Thymus (tissue), 11 donors: ENCODE results near the gene GVQW3. TPM values are rescaled to one million over a fixed set of nuclear protein-coding genes. Genes with fewer than 3 reads are reported as not detected.

Experiments used
- DNase-seq, 9 donors: peaks; one replicate each; pipeline ENCODE4 v3.0.0-alpha.2; 2013; ENCODE audit warnings: low spot score in 9 of 9, low read depth in 6 of 9, missing footprints in 1 of 9
- H3K27ac ChIP-seq, 2 donors: one replicate each; pipeline ENCODE4 v1.5.1; 2013; ENCODE audit warnings: control low read depth in 1 of 2, low read depth in 1 of 2, low read length in 1 of 2, mild to moderate bottlenecking in 1 of 2, moderate library complexity in 1 of 2
- H3K27me3 ChIP-seq, 2 donors: one replicate each; pipeline ENCODE4 v1.5.1; 2013; ENCODE audit warnings: low read length in 1 of 2; ENCODE audit not compliant: control insufficient read depth in 2 of 2, insufficient read depth in 1 of 2
- H3K36me3 ChIP-seq, 2 donors: one replicate each; pipeline ENCODE4 v1.5.1; 2013; ENCODE audit warnings: low read length in 1 of 2, mild to moderate bottlenecking in 1 of 2, moderate library complexity in 1 of 2; ENCODE audit not compliant: control insufficient read depth in 2 of 2, insufficient read depth in 2 of 2
- H3K4me1 ChIP-seq, 2 donors: one replicate each; pipeline ENCODE4 v1.5.1; 2013; ENCODE audit warnings: low read length in 2 of 2; ENCODE audit not compliant: control insufficient read depth in 2 of 2, insufficient read depth in 2 of 2
- H3K4me3 ChIP-seq, 2 donors: one replicate each; pipeline ENCODE4 v1.5.1; 2013; ENCODE audit warnings: low read length in 2 of 2, control low read depth in 1 of 2, mild to moderate bottlenecking in 1 of 2
- H3K9me3 ChIP-seq, 2 donors: one replicate each; pipeline ENCODE4 v1.5.1; 2013; ENCODE audit warnings: low read length in 1 of 2, mild to moderate bottlenecking in 1 of 2; ENCODE audit not compliant: control insufficient read depth in 2 of 2, insufficient read depth in 1 of 2
- WGBS: extraction: QIAGEN DNeasy Blood & Tissue Kit; methylation state at CpG from one replicate; pipeline ENCODE4 v1.1.7; 2013; 5-methylcytosine and 5-hydroxymethylcytosine counted together
- polyA plus RNA-seq: library from polyadenylated mRNA; stranded (reverse); fragments of 200-250 nt; gene quantifications from one replicate; pipeline ENCODE4 v1.2.3, GENCODE V29; 2013
- total RNA-seq: library from RNA; stranded (reverse); fragments of 120-200 nt; gene quantifications from one replicate; pipeline ENCODE4 v1.2.4, GENCODE V29; 2013
- donor health status: healthy.

The GVQW3 gene
- total and polyA plus RNA-seq, 2 donors = 1.4 to 2.9 TPM

- 69% methylated on average over 3 of the region's 3 CpGs for WGBS
- no peaks in the 10 kb centered on the region for H3K9me3 ChIP-seq
- no peak overlapping the region for H3K27ac ChIP-seq
- no peaks in the 10 kb centered on the region for H3K27me3 ChIP-seq
- peak in 2 of 9 donors; percentile 17 to 28 for DNase-seq
- H3K36me3 ChIP-seq = no peaks in the 10 kb centered on the region
- no peak overlapping the region for H3K4me3 ChIP-seq
- no peaks in the 10 kb centered on the region for H3K4me1 ChIP-seq
These were observed 38.8 kb downstream of the GVQW3 start for GRCh38 chr11:76419896-76420295.

GRCh38 chr11:76424379-76424778, 43.3 kb downstream of the GVQW3 start:
- H3K4me1 ChIP-seq = no peaks in the 10 kb centered on the region
- H3K9me3 ChIP-seq = no peaks in the 10 kb centered on the region
- no peak for DNase-seq
- H3K27ac ChIP-seq = no peak overlapping the region
- H3K27me3 ChIP-seq = no peaks in the 10 kb centered on the region
- 86% methylated on average over 3 of the region's 3 CpGs for WGBS
- no peak overlapping the region for H3K4me3 ChIP-seq
- H3K36me3 ChIP-seq = no peaks in the 10 kb centered on the region

- no peak for DNase-seq
- H3K27ac ChIP-seq = no peak overlapping the region
- no peaks in the 10 kb centered on the region for H3K9me3 ChIP-seq
- H3K36me3 ChIP-seq = no peaks in the 10 kb centered on the region
- H3K4me3 ChIP-seq = no peak overlapping the region
- WGBS = 99% methylated on average over 2 of the region's 2 CpGs
- H3K4me1 ChIP-seq = no peaks in the 10 kb centered on the region
- H3K27me3 ChIP-seq = no peaks in the 10 kb centered on the region
These were observed 43.8 kb downstream of the GVQW3 start for GRCh38 chr11:76424891-76425290.

GRCh38 chr11:76426660-76427059, 45.5 kb downstream of the GVQW3 start:
- H3K4me3 ChIP-seq = no peak overlapping the region
- no peaks in the 10 kb centered on the region for H3K27me3 ChIP-seq
- DNase-seq = no peak
- no peaks in the 10 kb centered on the region for H3K36me3 ChIP-seq
- H3K27ac ChIP-seq = no peak overlapping the region
- H3K4me1 ChIP-seq = no peaks in the 10 kb centered on the region
- H3K9me3 ChIP-seq = no peaks in the 10 kb centered on the region

- Histone ChIP-seq H3K27ac (no peak overlapping the region), H3K36me3 (no peaks in the 10 kb centered on the region), H3K4me1 (no peaks in the 10 kb centered on the region), H3K4me3 (no peak overlapping the region), H3K9me3 (no peaks in the 10 kb centered on the region), H3K27me3 (no peaks in the 10 kb centered on the region)
- WGBS = 91% methylated on average over 1 of the region's 1 CpG
- no peak for DNase-seq
These were observed 54.9 kb downstream of the GVQW3 start for GRCh38 chr11:76436020-76436419.

- no peak for DNase-seq
- WGBS = 50% methylated on average over 10 of the region's 10 CpGs
- H3K4me3 ChIP-seq = peak overlapping the region; percentile 93 to 100
These were observed 62.3 kb downstream of the GVQW3 start for GRCh38 chr11:76443268-76443980.

GRCh38 chr11:76444065-76444383, 62.9 kb downstream of the GVQW3 start:
- peaks cover 11 to 12% of the 10 kb centered on the region in 2 donors for H3K4me1 ChIP-seq
- H3K36me3 ChIP-seq = peaks cover 0 to 26% of the 10 kb centered on the region in 2 donors
- H3K9me3 ChIP-seq = no peaks in the 10 kb centered on the region
- H3K27me3 ChIP-seq = no peaks in the 10 kb centered on the region
- WGBS = under 1% methylated on average over 10 of the region's 10 CpGs
- DNase-seq = no peak
- peak overlapping the region; percentile 93 to 100 for H3K4me3 ChIP-seq
- H3K27ac ChIP-seq = peak overlapping the region; percentile 87 to 88

More at GRCh38 chr11:76443268-76443980, 62.3 kb downstream of the GVQW3 start:
- H3K36me3 ChIP-seq = peaks cover 0 to 21% of the 10 kb centered on the region in 2 donors
- H3K27me3 ChIP-seq = no peaks in the 10 kb centered on the region
- peaks cover 11 to 12% of the 10 kb centered on the region in 2 donors for H3K4me1 ChIP-seq
- H3K9me3 ChIP-seq = no peaks in the 10 kb centered on the region
- H3K27ac ChIP-seq = peak overlapping the region in 1 of 2 donors; percentile 88

- Histone ChIP-seq H3K27ac (peak within 1 kb of the TSS; percentile 87 to 88), H3K4me3 (peak within 1 kb of the TSS; percentile 93 to 100), H3K27me3 (no peaks in the 10 kb centered on the region), H3K36me3 (peaks cover 0 to 28% of the 10 kb centered on the region in 2 donors), H3K9me3 (no peaks in the 10 kb centered on the region), H3K4me1 (peaks cover 11 to 12% of the 10 kb centered on the region in 2 donors)
- DNase-seq = peak; percentile 94 to 98 (median 95)
- WGBS = under 1% methylated on average over 53 of the region's 53 CpGs
These were observed 63.4 kb downstream of the GVQW3 start, which contains the start of gene EMSY for GRCh38 chr11:76444384-76445120. Gene EMSY, plus strand, starts transcription at chr11:76445018. Its CDS starts 1,921 bp downstream, at chr11:76446939.
